Measurements from ENCODE around the gene MR1. TPM values are rescaled to one million over a fixed set of nuclear protein-coding genes. Genes with fewer than 3 reads are reported as not detected.

Gene MR1
- total and polyA plus RNA-seq, 12 donors = 3.9 to 36.1 (median 26.1) TPM

GRCh38 chr1:181087400-181087901 is 53.7 kb downstream of the MR1 start:
- WGBS, 4 donors = 62 to 76% (median 72%) methylated on average over 8 of the region's 8 CpGs
- intact Hi-C loops (cut with DNase I) = loop anchor here in 1 of 2 donors (2.0 kb wide), 1 partner anchor 55 kb away; no protein-coding TSS in a partner anchor
- Histone ChIP-seq H3K4me1 (replicated peaks in 1 of 2) (peaks cover 16 to 24% of the 10 kb centered on the region in 2 donors), H3K9me3 (replicated peaks in 1 of 3) (no peaks in the 10 kb centered on the region), H3K27ac (peak overlapping the region in 1 of 5 donors; percentile 18), H3K36me3 (replicated peaks in 1 of 2) (no peaks in the 10 kb centered on the region), H3K27me3 (no peaks in the 10 kb centered on the region), H3K4me3 (no peak overlapping the region)
- DNase-seq = peak in 2 of 7 donors; percentile 29 to 40
- TF ChIP-seq POLR2A (IDR thresholded peaks at IDR 0.05) = no peak
- no peak for TF ChIP-seq CTCF (IDR thresholded peaks at IDR 0.05)

- intact Hi-C loops (cut with DNase I) = loop anchor here in 1 of 2 donors (2.0 kb wide), 1 partner anchor 54 kb away; no protein-coding TSS in a partner anchor
- Histone ChIP-seq H3K4me1 (replicated peaks in 1 of 2) (peaks cover 16 to 24% of the 10 kb centered on the region in 2 donors), H3K27ac (peak within 1 kb of the TSS; percentile 12 to 93 (median 83)), H3K36me3 (replicated peaks in 1 of 2) (no peaks in the 10 kb centered on the region), H3K27me3 (no peaks in the 10 kb centered on the region), H3K4me3 (peak within 1 kb of the TSS; percentile 34 to 92 (median 68)), H3K9me3 (replicated peaks in 1 of 3) (no peaks in the 10 kb centered on the region)
- 4 to 15% (median 9%) methylated on average over 18 to 76 of the region's 76 CpGs for WGBS, 4 donors
- TF ChIP-seq CTCF (IDR thresholded peaks at IDR 0.05) (no peak), POLR2A (IDR thresholded peaks at IDR 0.05) (peak; percentile 99 to 100)
- DNase-seq = peak; percentile 94 to 98 (median 96)
These were observed 54.6 kb downstream of the MR1 start, which contains the start of gene IER5 for GRCh38 chr1:181088079-181089016. IER5 (plus strand) TSS chr1:181088700; CDS start chr1:181088903, 203 bp downstream.

- Histone ChIP-seq H3K27me3 (no peaks in the 10 kb centered on the region), H3K4me1 (replicated peaks in 1 of 2) (peaks cover 16 to 24% of the 10 kb centered on the region in 2 donors), H3K9me3 (replicated peaks in 1 of 3) (no peaks in the 10 kb centered on the region), H3K4me3 (peak overlapping the region; percentile 34 to 92 (median 68)), H3K36me3 (replicated peaks in 1 of 2) (no peaks in the 10 kb centered on the region), H3K27ac (peak overlapping the region; percentile 12 to 93 (median 83))
- TF ChIP-seq POLR2A (IDR thresholded peaks at IDR 0.05) (no peak), CTCF (IDR thresholded peaks at IDR 0.05) (no peak)
- DNase-seq = peak; percentile 36 to 62 (median 45)
- intact Hi-C loops (cut with DNase I) = loop anchor here in 1 of 2 donors (2.0 kb wide), 1 partner anchor 54 kb away; no protein-coding TSS in a partner anchor
- WGBS, 4 donors = 0% methylated on average over 41 to 97 of the region's 97 CpGs; no CpG with 5 or more reads in 1 of the 4 donors
These were observed 55.4 kb downstream of the MR1 start for GRCh38 chr1:181089017-181089675.
